H1 (cell line): ENCODE measurements around the gene AK8. TPM values are rescaled to one million over a fixed set of nuclear protein-coding genes. Genes with fewer than 3 reads are reported as not detected.

Experiments used
- KDM4A ChIP-seq: IDR thresholded peaks from one replicate; pipeline ENCODE4 v1.7.1; 2012; ENCODE audit warnings: low read depth, mild to moderate bottlenecking, moderate library complexity, low read length, inconsistent platforms; ENCODE audit not compliant: severe bottlenecking
- polyA plus RNA-seq, 7 experiments: library from polyadenylated mRNA; depleted of rRNA in 3 of 7; stranded (reverse) in 5 of 7; unstranded in 2 of 7; fragments of >200 nt in 5 of 7; fragments of 200-250 nt in 2 of 7; gene quantifications; 1 replicate in 5 of 7; 2 replicates in 1 of 7; 4 replicates in 1 of 7; pipeline versions ENCODE4 v1.2.1 to v1.2.3, GENCODE V29; 2011 to 2013; ENCODE audit warnings: missing spikeins in 2 of 7, mixed read lengths in 2 of 7
- total RNA-seq: library from RNA; stranded (reverse); fragmentation: NEBNext Ultra II Directional; extraction: Animal tissue kit (Norgen Biotek cat#: 25700); gene quantifications from 2 replicates; pipeline ENCODE4 v1.2.1, GENCODE V29; 2021

AK8 gene
- total and polyA plus RNA-seq, 2 of the 8 experiments (the other 6 are each of a cell fraction or from before 2014, with no cell fraction given): 0.35 to 0.48 TPM

- TF ChIP-seq KDM4A: no peak
- TF ChIP-seq, all 59 proteins: peak for 0
Observed at GRCh38 chr9:132699956-132700355, 178.1 kb downstream of the AK8 start (continued).
